ENCODE data around the gene DLG2. TPM values are rescaled to one million over a fixed set of nuclear protein-coding genes. Genes with fewer than 3 reads are reported as not detected.

DLG2 gene
- total and polyA plus RNA-seq, 9 donors = 2.5 to 20.7 (median 12.0) TPM

- Histone ChIP-seq H3K27ac (peak overlapping the region; percentile 76 to 98), H3K27me3 (no peaks in the 10 kb centered on the region), H3K36me3 (no peaks in the 10 kb centered on the region), H3K9me3 (no peaks in the 10 kb centered on the region), H3K4me1 (ENCODE audit: insufficient read depth) (peaks cover 2% of the 10 kb centered on the region), H3K4me3 (peak overlapping the region; percentile 68)
- intact Hi-C loops (cut with DNase I) = loop anchor here in 1 of 4 donors (5.0 kb wide), 1 partner anchor 37 kb away; the partner anchor contains the start of genes DLG2 and TMEM126B
- peak; percentile 58 to 77 (median 73) for DNase-seq
- 0 to 1% (median 0%) methylated on average over 70 to 73 of the region's 73 CpGs for WGBS, 3 donors
- TF ChIP-seq, protein P1, sequence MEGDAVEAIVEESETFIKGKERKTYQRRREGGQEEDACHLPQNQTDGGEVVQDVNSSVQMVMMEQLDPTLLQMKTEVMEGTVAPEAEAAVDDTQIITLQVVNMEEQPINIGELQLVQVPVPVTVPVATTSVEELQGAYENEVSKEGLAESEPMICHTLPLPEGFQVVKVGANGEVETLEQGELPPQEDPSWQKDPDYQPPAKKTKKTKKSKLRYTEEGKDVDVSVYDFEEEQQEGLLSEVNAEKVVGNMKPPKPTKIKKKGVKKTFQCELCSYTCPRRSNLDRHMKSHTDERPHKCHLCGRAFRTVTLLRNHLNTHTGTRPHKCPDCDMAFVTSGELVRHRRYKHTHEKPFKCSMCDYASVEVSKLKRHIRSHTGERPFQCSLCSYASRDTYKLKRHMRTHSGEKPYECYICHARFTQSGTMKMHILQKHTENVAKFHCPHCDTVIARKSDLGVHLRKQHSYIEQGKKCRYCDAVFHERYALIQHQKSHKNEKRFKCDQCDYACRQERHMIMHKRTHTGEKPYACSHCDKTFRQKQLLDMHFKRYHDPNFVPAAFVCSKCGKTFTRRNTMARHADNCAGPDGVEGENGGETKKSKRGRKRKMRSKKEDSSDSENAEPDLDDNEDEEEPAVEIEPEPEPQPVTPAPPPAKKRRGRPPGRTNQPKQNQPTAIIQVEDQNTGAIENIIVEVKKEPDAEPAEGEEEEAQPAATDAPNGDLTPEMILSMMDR (IDR thresholded peaks at IDR 0.05) = peak; percentile 36 to 58 (median 41)
- TF ChIP-seq POLR2A (IDR thresholded peaks at IDR 0.05) = no peak
- TF ChIP-seq EP300 (IDR thresholded peaks at IDR 0.05) = no peak
These were observed 36.8 kb upstream of the DLG2 start for GRCh38 chr11:85663753-85664614.

DNA sequence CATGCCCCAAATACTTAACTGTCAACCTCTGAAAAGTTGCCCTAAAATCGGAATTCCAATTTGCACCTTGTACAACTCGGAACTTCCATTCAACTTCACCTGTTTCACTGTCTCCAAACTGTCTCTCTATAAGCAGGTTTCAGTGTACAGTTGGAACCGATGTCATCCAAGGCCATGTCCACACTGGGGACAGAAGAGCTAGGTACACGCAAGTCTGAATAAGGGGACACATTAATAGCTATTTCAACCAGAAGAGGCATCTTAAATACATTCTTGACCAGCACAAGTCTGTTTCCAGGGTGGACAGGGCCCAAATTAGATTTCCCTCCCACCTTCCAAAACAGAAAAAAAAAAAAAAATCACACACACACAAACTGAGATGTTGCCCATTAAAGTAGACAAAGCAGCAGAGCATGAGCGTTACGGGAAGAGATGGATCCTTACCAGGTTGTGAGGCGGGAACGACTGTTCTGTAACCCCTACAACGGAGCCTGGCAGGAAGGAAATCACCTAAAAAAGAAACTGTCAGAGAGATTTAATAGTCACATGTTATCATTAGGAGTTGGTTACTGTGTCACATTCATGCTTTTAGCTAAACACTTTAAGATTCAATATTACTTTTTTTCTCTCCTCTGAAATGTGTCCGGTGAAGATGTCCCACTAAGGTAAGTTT, 36.1 kb upstream of the DLG2 start:
- H3K4me1 ChIP-seq (ENCODE audit: insufficient read depth) = peaks cover 2% of the 10 kb centered on the region
- H3K27ac ChIP-seq = peak overlapping the region in 1 of 2 donors; percentile 98
- 1 to 2% (median 1%) methylated on average over 10 of the region's 10 CpGs for WGBS, 3 donors
- H3K4me3 ChIP-seq = peak overlapping the region; percentile 68
- no peaks in the 10 kb centered on the region for H3K27me3 ChIP-seq
- no peaks in the 10 kb centered on the region for H3K9me3 ChIP-seq
- intact Hi-C loops (cut with DNase I) = loop anchor here in 1 of 4 donors (5.0 kb wide), 1 partner anchor 36 kb away; the partner anchor contains the start of genes DLG2 and TMEM126B
- no peaks in the 10 kb centered on the region for H3K36me3 ChIP-seq
- no peak for DNase-seq
- TF ChIP-seq POLR2A (IDR thresholded peaks at IDR 0.05) = no peak
- TF ChIP-seq EP300 (IDR thresholded peaks at IDR 0.05) = no peak
- TF ChIP-seq, protein P1 (IDR thresholded peaks at IDR 0.05) = no peak

DNA sequence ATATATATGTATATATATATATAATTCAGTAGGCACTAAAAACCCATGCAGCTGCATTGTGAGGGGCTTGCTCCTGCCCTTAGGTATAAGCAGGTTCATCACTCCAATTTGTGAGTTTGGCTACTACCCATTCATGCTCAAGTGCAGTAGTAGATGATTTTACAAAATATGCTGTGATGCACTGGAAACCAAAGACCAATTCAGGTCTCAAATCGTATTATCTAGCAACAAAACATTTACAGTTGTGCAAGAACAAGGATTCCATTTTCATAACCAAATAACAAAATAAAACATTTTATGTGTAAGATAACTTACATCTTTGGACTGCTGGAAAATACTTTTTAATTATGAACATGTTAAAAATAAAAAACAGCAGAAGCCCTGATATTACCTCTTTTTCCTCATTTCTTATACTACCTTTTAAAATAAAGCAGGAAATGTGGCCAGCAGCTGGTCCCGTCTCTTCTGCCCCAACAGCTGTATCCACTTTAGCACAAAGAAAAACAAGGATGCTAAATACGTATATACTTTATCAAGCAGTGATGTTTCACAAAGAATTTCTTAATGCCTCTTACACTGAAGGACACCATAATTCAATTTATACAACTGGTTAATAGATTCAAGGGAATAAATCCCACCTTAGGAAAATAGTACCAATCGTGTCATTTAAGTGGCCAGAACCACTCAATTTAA, 35.0 kb upstream of the DLG2 start:
- DNase-seq = no peak
- 2% methylated on average over 4 of the region's 4 CpGs for WGBS, 3 donors
- Histone ChIP-seq H3K4me1 (ENCODE audit: insufficient read depth) (peaks cover 2% of the 10 kb centered on the region), H3K36me3 (no peaks in the 10 kb centered on the region), H3K9me3 (no peaks in the 10 kb centered on the region), H3K27me3 (no peaks in the 10 kb centered on the region), H3K4me3 (peak overlapping the region; percentile 68), H3K27ac (no peak overlapping the region)
- TF ChIP-seq, protein P1 (IDR thresholded peaks at IDR 0.05) = no peak
- no peak for TF ChIP-seq POLR2A (IDR thresholded peaks at IDR 0.05)
- intact Hi-C loops (cut with DNase I) = loop anchor here in 1 of 4 donors (5.0 kb wide), 1 partner anchor 35 kb away; the partner anchor contains the start of genes DLG2 and TMEM126B

DNA sequence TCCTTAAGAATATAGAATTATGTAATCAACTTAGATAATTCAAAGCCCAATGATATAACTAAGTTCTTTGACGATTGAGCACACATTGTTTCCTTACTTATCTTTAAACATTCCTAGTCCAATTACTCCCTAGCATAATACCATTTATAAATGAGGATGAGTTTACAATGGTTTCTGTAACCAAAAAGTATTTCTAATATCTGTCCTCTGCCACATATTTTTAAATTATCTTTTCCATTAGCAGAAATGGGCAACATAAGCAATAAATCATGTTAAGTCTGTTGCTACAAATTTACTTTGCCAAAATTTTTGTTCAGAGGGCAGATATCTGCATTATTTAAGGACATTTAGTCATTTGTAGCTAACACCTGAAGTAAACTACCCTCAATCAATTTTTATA, 31.0 kb upstream of the DLG2 start:
- TF ChIP-seq EP300 (IDR thresholded peaks at IDR 0.05) (no peak), POLR2A (IDR thresholded peaks at IDR 0.05) (no peak)
- TF ChIP-seq, protein P1 (IDR thresholded peaks at IDR 0.05) = no peak
- intact Hi-C loops (cut with DNase I) = no loop called here
- Histone ChIP-seq H3K27ac (no peak overlapping the region), H3K27me3 (no peaks in the 10 kb centered on the region), H3K9me3 (no peaks in the 10 kb centered on the region), H3K36me3 (no peaks in the 10 kb centered on the region), H3K4me1 (ENCODE audit: insufficient read depth) (peaks cover 2% of the 10 kb centered on the region), H3K4me3 (no peak overlapping the region)
- no peak for DNase-seq
- WGBS, 3 donors = 3 to 5% (median 5%) methylated on average over 1 of the region's 1 CpG

Data from ovary (tissue), 9 donors.